ENCODE data around the gene TMED5. TPM values are rescaled to one million over a fixed set of nuclear protein-coding genes. Genes with fewer than 3 reads are reported as not detected.

Gene TMED5
- total RNA-seq, 1 experiment from 2014 or later, result 32.6 TPM

GRCh38 chr1:93152835-93153234, 27.4 kb downstream of the TMED5 start:
- RAD21 ChIA-PET (ENCODE audit: low non-redundant PET in 1 of 2, low total read pairs in 2 of 2, uncharacterized antibody in 2 of 2, unreplicated experiment in 2 of 2), result no interaction called here
- POLR2A ChIA-PET, result no interaction called here

GRCh38 chr1:93151474-93151873, 28.7 kb downstream of the TMED5 start:
- Histone ChIP-seq H4K20me1 (ENCODE audit: insufficient read depth) (no peaks in the 10 kb centered on the region), H3K4me1 (ENCODE audit: control insufficient read depth in 1 of 2, insufficient read depth in 2 of 2, low read length in 2 of 2) (peaks cover 0 to 8% of the 10 kb centered on the region in 2 experiments; a peak in 2 of 4 replicates), H3K36me3 (ENCODE audit: control insufficient read depth in 1 of 2, insufficient read depth in 2 of 2, low read length in 2 of 2) (peaks cover 4 to 18% of the 10 kb centered on the region in 2 experiments; a peak in 3 of 4 replicates), H3K79me2 (ENCODE audit: insufficient read depth, low read length) (no peaks in the 10 kb centered on the region; the same call in 1 of the 2 replicates), H3K9me2 (ENCODE audit: insufficient read depth) (no peaks in the 10 kb centered on the region), H3K4me3 (replicated peaks in 1 of 2; ENCODE audit: low read depth in 1 of 2, low read length in 2 of 2) (no peak overlapping the region), H3K27ac (ENCODE audit: low read depth, low read length) (no peak overlapping the region), H3K4me2 (ENCODE audit: low read length) (no peak overlapping the region), H3K9me3 (ENCODE audit: control insufficient read depth in 1 of 2, insufficient read depth in 1 of 2, low read depth in 1 of 2, low read length in 2 of 2) (no peaks in the 10 kb centered on the region), H3K27me3 (ENCODE audit: insufficient read depth, low read length) (no peaks in the 10 kb centered on the region), H3K9ac (ENCODE audit: low read length) (no peak overlapping the region), H2AFZ (ENCODE audit: low read depth, low read length, poor library complexity, severe bottlenecking) (no peak overlapping the region)
- intact Hi-C loops (cut with micrococcal nuclease), result no loop called here
- DNase-seq (ENCODE audit: low read depth, low spot score) (no peak), ATAC-seq (no peak)
- RAD21 ChIA-PET (ENCODE audit: low non-redundant PET in 1 of 2, low total read pairs in 2 of 2, uncharacterized antibody in 2 of 2, unreplicated experiment in 2 of 2), result no interaction called here
- no TSS peak for BruUV-seq (replicated peaks)
- no peak for TF ChIP-seq ATF3 (IDR thresholded peaks at IDR 0.05)
- TF ChIP-seq YY1 (IDR thresholded peaks at IDR 0.05; ENCODE audit: extremely low read depth, insufficient replicate concordance, low read depth, low read length), result no peak
- no peak for TF ChIP-seq ELF1 (IDR thresholded peaks at IDR 0.05; ENCODE audit: borderline replicate concordance, low read depth)
- no peak for TF ChIP-seq EGR1 (IDR thresholded peaks at IDR 0.05; ENCODE audit: low read depth)
- TF ChIP-seq ZFX (IDR thresholded peaks at IDR 0.05), result no peak
- TF ChIP-seq RAD21 (IDR thresholded peaks at IDR 0.05; ENCODE audit: low read depth), result no peak
- no peak for TF ChIP-seq FOSL1 (IDR thresholded peaks at IDR 0.05; ENCODE audit: low read depth)
- TF ChIP-seq ZNF274 (IDR thresholded peaks at IDR 0.05; ENCODE audit: low read depth, low read length), result no peak
- TF ChIP-seq MAX (IDR thresholded peaks at IDR 0.05), result no peak
- POLR2A ChIA-PET, result no interaction called here
- CTCF ChIA-PET, result no interaction called here

More at GRCh38 chr1:93152835-93153234, 27.4 kb downstream of the TMED5 start:
- no peak overlapping the region for H3K4me3 ChIP-seq (replicated peaks in 1 of 2; ENCODE audit: low read depth in 1 of 2, low read length in 2 of 2)
- BruUV-seq (replicated peaks), result no TSS peak
- CTCF ChIA-PET, result no interaction called here
- H3K79me2 ChIP-seq (ENCODE audit: insufficient read depth, low read length), result no peaks in the 10 kb centered on the region; the same call in 1 of the 2 replicates
- H3K4me1 ChIP-seq (ENCODE audit: control insufficient read depth in 1 of 2, insufficient read depth in 2 of 2, low read length in 2 of 2), result peaks cover 0 to 8% of the 10 kb centered on the region in 2 experiments; a peak in 2 of 4 replicates
- no peaks in the 10 kb centered on the region for H3K27me3 ChIP-seq (ENCODE audit: insufficient read depth, low read length)
- H3K9me2 ChIP-seq (ENCODE audit: insufficient read depth), result no peaks in the 10 kb centered on the region
- no peak for ATAC-seq
- H3K27ac ChIP-seq (ENCODE audit: low read depth, low read length), result no peak overlapping the region
- no peak for TF ChIP-seq RAD21 (IDR thresholded peaks at IDR 0.05; ENCODE audit: low read depth)
- TF ChIP-seq MAX (IDR thresholded peaks at IDR 0.05), result no peak
- no peak overlapping the region for H3K4me2 ChIP-seq (ENCODE audit: low read length)
- no peak overlapping the region for H3K9ac ChIP-seq (ENCODE audit: low read length)
- H3K36me3 ChIP-seq (ENCODE audit: control insufficient read depth in 1 of 2, insufficient read depth in 2 of 2, low read length in 2 of 2), result peaks cover 8 to 20% of the 10 kb centered on the region in 2 experiments; a peak in 3 of 4 replicates
- no peak overlapping the region for H2AFZ ChIP-seq (ENCODE audit: low read depth, low read length, poor library complexity, severe bottlenecking)
- no peaks in the 10 kb centered on the region for H3K9me3 ChIP-seq (ENCODE audit: control insufficient read depth in 1 of 2, insufficient read depth in 1 of 2, low read depth in 1 of 2, low read length in 2 of 2)
- no peaks in the 10 kb centered on the region for H4K20me1 ChIP-seq (ENCODE audit: insufficient read depth)
- DNase-seq (ENCODE audit: low read depth, low spot score), result no peak
- intact Hi-C loops (cut with micrococcal nuclease), result no loop called here

Measured in HCT116 (cell line).